ENCODE data around the gene MKX. TPM values are rescaled to one million over a fixed set of nuclear protein-coding genes. Genes with fewer than 3 reads are reported as not detected.

Gene MKX
- total and polyA plus RNA-seq, 9 of the 15 experiments (the other 6 are each of a cell fraction or from before 2014, with no cell fraction given) = 0.07 TPM; not detected in 7

- intact Hi-C loops (cut with micrococcal nuclease) = no loop called here
- ATAC-seq = no peak
- Histone ChIP-seq H3K27ac (ENCODE audit: extremely low read depth, low read depth, low read length) (no peak overlapping the region), H3K4me2 (ENCODE audit: insufficient read depth, low read length) (no peak overlapping the region), H3K36me3 (ENCODE audit: control insufficient read depth, insufficient read depth, low read length) (no peaks in the 10 kb centered on the region), H3K9me1 (ENCODE audit: control insufficient read depth, insufficient read depth, low read length) (no peaks in the 10 kb centered on the region), H3K9me3 (replicated peaks; ENCODE audit: control insufficient read depth, insufficient read depth, low read depth, low read length) (no peaks in the 10 kb centered on the region), H4K20me1 (replicated peaks; ENCODE audit: control insufficient read depth, insufficient read depth, low read length) (no peaks in the 10 kb centered on the region), H3K27me3 (ENCODE audit: control insufficient read depth in 2 of 2, insufficient read depth in 2 of 2, low read length in 2 of 2) (peaks cover 0 to 4% of the 10 kb centered on the region in 2 experiments; a peak in 1 of 5 replicates), H3K9ac (ENCODE audit: insufficient read depth in 1 of 2, low read depth in 2 of 2, low read length in 2 of 2) (no peak overlapping the region), H3K4me3 (no peak overlapping the region), H2AFZ (ENCODE audit: low read depth, low read length) (no peak overlapping the region), H3K4me1 (replicated peaks in 1 of 2; ENCODE audit: control insufficient read depth in 2 of 2, insufficient read depth in 2 of 2, low read length in 2 of 2) (no peaks in the 10 kb centered on the region), H3K79me2 (ENCODE audit: control insufficient read depth, insufficient read depth, low read length) (no peaks in the 10 kb centered on the region)
- CTCF ChIA-PET (ENCODE audit: low intra/inter-chr PET ratio) = no interaction called here
- no peak for FAIRE-seq
- POLR2A ChIA-PET = interaction anchor here (0.7 kb wide), 1 partner anchor 386 kb away, joined by 4 read pairs; no protein-coding TSS in a partner anchor
- in situ Hi-C loops (cut with MboI) = no loop called here
- DNase-seq (ENCODE audit: extremely low read depth in 1 of 4, low spot score in 3 of 4) = no peak
- TF ChIP-seq ZNF175 (CRISPR knock-in tag; IDR thresholded peaks at IDR 0.05; ENCODE audit: low read depth) (no peak), CEBPG (CRISPR knock-in tag; IDR thresholded peaks at IDR 0.05) (no peak), CEBPG (tag; conservative IDR thresholded peaks at IDR 0.05 in 1 of 2, IDR thresholded peaks at IDR 0.05 in 1 of 2) (no peak)
- WGBS (ENCODE audit: insufficient coverage, low coverage, missing lambda C conversion rate) = 1% methylated on average over 5 of the region's 5 CpGs
- no TSS peak for BruUV-seq (replicated peaks)
Measured at GRCh38 chr10:27716521-27716920, 29.1 kb downstream of the MKX start.

GRCh38 chr10:27715505-27715904 is 30.1 kb downstream of the MKX start:
- Histone ChIP-seq H3K9ac (ENCODE audit: insufficient read depth in 1 of 2, low read depth in 2 of 2, low read length in 2 of 2) (no peak overlapping the region), H3K9me1 (ENCODE audit: control insufficient read depth, insufficient read depth, low read length) (no peaks in the 10 kb centered on the region), H2AFZ (ENCODE audit: low read depth, low read length) (no peak overlapping the region), H3K4me1 (replicated peaks in 1 of 2; ENCODE audit: control insufficient read depth in 2 of 2, insufficient read depth in 2 of 2, low read length in 2 of 2) (no peaks in the 10 kb centered on the region), H3K27me3 (ENCODE audit: control insufficient read depth in 2 of 2, insufficient read depth in 2 of 2, low read length in 2 of 2) (peaks cover 0 to 4% of the 10 kb centered on the region in 2 experiments; a peak in 1 of 5 replicates), H4K20me1 (replicated peaks; ENCODE audit: control insufficient read depth, insufficient read depth, low read length) (no peaks in the 10 kb centered on the region), H3K36me3 (ENCODE audit: control insufficient read depth, insufficient read depth, low read length) (no peaks in the 10 kb centered on the region), H3K4me3 (no peak overlapping the region), H3K27ac (ENCODE audit: extremely low read depth, low read depth, low read length) (no peak overlapping the region), H3K9me3 (replicated peaks; ENCODE audit: control insufficient read depth, insufficient read depth, low read depth, low read length) (no peaks in the 10 kb centered on the region), H3K79me2 (ENCODE audit: control insufficient read depth, insufficient read depth, low read length) (no peaks in the 10 kb centered on the region), H3K4me2 (ENCODE audit: insufficient read depth, low read length) (no peak overlapping the region)
- intact Hi-C loops (cut with micrococcal nuclease) (no loop called here), in situ Hi-C loops (cut with MboI) (no loop called here)
- FAIRE-seq (no peak), ATAC-seq (no peak), DNase-seq (ENCODE audit: extremely low read depth in 1 of 4, low spot score in 3 of 4) (no peak)
- CTCF ChIA-PET (ENCODE audit: low intra/inter-chr PET ratio) = no interaction called here
- no peak for TF ChIP-seq FOXP1 (CRISPR knock-in tag; IDR thresholded peaks at IDR 0.05)
- TF ChIP-seq RAD51 (IDR thresholded peaks at IDR 0.05; ENCODE audit: borderline replicate concordance, low read depth) = no peak
- no peak for TF ChIP-seq PHF21A (IDR thresholded peaks at IDR 0.05; ENCODE audit: borderline replicate concordance, low read depth)
- no peak for TF ChIP-seq HDGF (IDR thresholded peaks at IDR 0.05)
- 2% methylated on average over 3 of the region's 3 CpGs for WGBS (ENCODE audit: insufficient coverage, low coverage, missing lambda C conversion rate)
- no TSS peak for BruUV-seq (replicated peaks)
- POLR2A ChIA-PET = no interaction called here
